Naive thymus-derived CD4-positive, alpha-beta T cell (primary cell): ENCODE results near the gene TUBGCP2. TPM values are rescaled to one million over a fixed set of nuclear protein-coding genes. Genes with fewer than 3 reads are reported as not detected.
A peak's percentile ranks its signal among the peaks of the same experiment; 100 is the strongest.

Experiments used
- ATAC-seq: fragments of 150-1000 bp; cut with Tn5 transposase; 2 replicates; pipeline ENCODE4 v1.10.0; 2021; ENCODE audit warnings: mild to moderate bottlenecking, moderate library complexity
- CTCF ChIA-PET: fragments of 350-600 bp; sonication (Branson Sonifier 250); formaldehyde crosslinking; loops from one replicate; lab custom pipeline; 2021; ENCODE audit warnings: antibody characterized with exemption; lab: Charles Lee
- POLR2A ChIA-PET: fragments of 350-600 bp; sonication (Branson Sonifier 250); formaldehyde crosslinking; loops from one replicate; lab custom pipeline; 2021; ENCODE audit warnings: antibody characterized with exemption, inconsistent platforms; lab: Charles Lee
- DNase-seq, 9 donors: peaks; one replicate each; pipeline versions ENCODE4 v3.0.0 to v3.0.0-alpha.2; 2020 to 2022; ENCODE audit warnings: mixed read lengths in 1 of 9
- H3K27ac ChIP-seq: one replicate; pipeline ENCODE4 v1.7.0; 2013; ENCODE audit warnings: mild to moderate bottlenecking, low read depth, low read length, moderate library complexity
- H3K27me3 ChIP-seq, 2 donors: one replicate each; pipeline ENCODE4 v1.7.0; 2013; ENCODE audit warnings: low read length in 2 of 2, mild to moderate bottlenecking in 2 of 2, moderate library complexity in 2 of 2; ENCODE audit not compliant: control insufficient read depth in 2 of 2, insufficient read depth in 2 of 2
- H3K36me3 ChIP-seq, 3 experiments: 1 replicate in 2 of 3; 2 replicates in 1 of 3; pipeline ENCODE4 v1.7.0; 2013; ENCODE audit warnings: low read length in 3 of 3, mild to moderate bottlenecking in 3 of 3, moderate library complexity in 1 of 3; ENCODE audit not compliant: insufficient read depth in 3 of 3, control insufficient read depth in 2 of 3
- H3K4me1 ChIP-seq, 2 donors: one replicate each; pipeline ENCODE4 v1.7.0; 2013; ENCODE audit warnings: low read length in 2 of 2, mild to moderate bottlenecking in 2 of 2, moderate library complexity in 1 of 2; ENCODE audit not compliant: control insufficient read depth in 2 of 2, insufficient read depth in 2 of 2
- H3K4me3 ChIP-seq: 2 replicates; pipeline ENCODE4 v1.7.0; 2013; ENCODE audit warnings: mild to moderate bottlenecking, low read length
- H3K9me3 ChIP-seq, 3 experiments: 1 replicate in 2 of 3; 2 replicates in 1 of 3; pipeline ENCODE4 v1.7.0; 2013; ENCODE audit warnings: low read length in 3 of 3; ENCODE audit not compliant: control insufficient read depth in 2 of 3
- H3K27ac Mint-ChIP-seq, 9 donors: one replicate each; pipeline ENCODE4 v1.8.0; 2020 to 2022; ENCODE audit warnings: mixed read lengths in 9 of 9, mild to moderate bottlenecking in 8 of 9, moderate library complexity in 5 of 9, inconsistent platforms in 2 of 9
- H3K27me3 Mint-ChIP-seq, 5 donors: one replicate each; pipeline ENCODE4 v1.8.0; 2021 to 2022; ENCODE audit warnings: mixed read lengths in 5 of 5, mild to moderate bottlenecking in 1 of 5
- H3K36me3 Mint-ChIP-seq, 5 donors: one replicate each; pipeline ENCODE4 v1.8.0; 2020 to 2022; ENCODE audit warnings: mixed read lengths in 5 of 5, mild to moderate bottlenecking in 3 of 5, inconsistent platforms in 1 of 5
- H3K4me1 Mint-ChIP-seq, 7 donors: one replicate each; pipeline ENCODE4 v1.8.0; 2020 to 2022; ENCODE audit warnings: mixed read lengths in 7 of 7, mild to moderate bottlenecking in 3 of 7, inconsistent platforms in 1 of 7
- H3K4me3 Mint-ChIP-seq, 10 donors: one replicate each; pipeline ENCODE4 v1.8.0; 2020 to 2022; ENCODE audit warnings: mild to moderate bottlenecking in 10 of 10, mixed read lengths in 10 of 10, moderate library complexity in 6 of 10, inconsistent platforms in 2 of 10
- H3K9me3 Mint-ChIP-seq, 11 donors: one replicate each; pipeline ENCODE4 v1.8.0; 2020 to 2022; ENCODE audit warnings: mixed read lengths in 11 of 11, mild to moderate bottlenecking in 4 of 11, inconsistent platforms in 1 of 11, moderate library complexity in 1 of 11
- intact Hi-C, 2 donors: fragments of 100-400 bp; cut with micrococcal nuclease; formaldehyde crosslinking; loops; one replicate each; pipeline ENCODE4 v1.15.1; 2023
- polyA plus RNA-seq, 2 donors: library from polyadenylated mRNA; unstranded; fragments of 300-500 nt; fragmentation: Illumina TruSeq; gene quantifications; one replicate each; pipeline ENCODE4 v1.2.3, GENCODE V29; 2021
- total RNA-seq, 6 experiments: library from RNA in 5 of 6; stranded (reverse) in 5 of 6; gene quantifications; 1 replicate in 5 of 6; 2 replicates in 1 of 6; pipeline ENCODE4 v1.2.3 and lab custom pipeline; 2021 to 2026

The TUBGCP2 gene
- total and polyA plus RNA-seq, 7 experiments from 2014 or later = 29.6 to 97.0 (median 67.7) TPM

DNA sequence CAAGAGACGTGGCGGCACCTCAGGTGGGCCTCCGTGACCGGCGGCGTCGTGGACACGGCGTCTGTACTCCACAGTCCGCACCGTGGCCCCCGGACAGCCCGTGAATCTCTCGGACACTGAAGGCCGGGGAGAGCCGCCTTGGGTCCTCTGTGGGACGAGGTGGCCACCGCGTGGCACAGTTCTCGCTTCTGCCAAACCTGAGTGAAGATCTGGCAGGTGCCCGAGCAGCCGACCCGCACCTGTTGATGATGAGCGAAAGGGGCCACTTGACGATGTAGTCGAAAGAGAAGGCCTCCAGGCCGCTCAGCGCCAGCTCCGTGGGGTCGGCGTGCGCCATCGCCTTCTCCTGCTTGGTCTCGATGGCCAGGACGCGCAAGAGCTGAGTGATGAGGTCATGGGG lies 23.5 kb downstream of the TUBGCP2 start:
- ATAC-seq (no peak), DNase-seq (no peak)
- CTCF ChIA-PET = no interaction called here
- no peaks in the 10 kb centered on the region for H3K9me3 Mint-ChIP-seq
- no peak overlapping the region for H3K27ac ChIP-seq
- peaks cover 0 to 93% (median 11%) of the 10 kb centered on the region in 3 experiments for H3K36me3 ChIP-seq
- peaks cover 19 to 54% (median 32%) of the 10 kb centered on the region in 5 donors for H3K36me3 Mint-ChIP-seq
- POLR2A ChIA-PET = no interaction called here
- no peaks in the 10 kb centered on the region for H3K4me1 ChIP-seq
- intact Hi-C loops = no loop called here
- no peak overlapping the region for H3K4me3 ChIP-seq
- peaks cover 0 to 12% (median 3%) of the 10 kb centered on the region in 7 donors for H3K4me1 Mint-ChIP-seq
- no peaks in the 10 kb centered on the region for H3K27me3 Mint-ChIP-seq
- H3K27ac Mint-ChIP-seq = no peak overlapping the region
- no peaks in the 10 kb centered on the region for H3K9me3 ChIP-seq
- no peaks in the 10 kb centered on the region for H3K27me3 ChIP-seq
- no peak overlapping the region for H3K4me3 Mint-ChIP-seq

DNA sequence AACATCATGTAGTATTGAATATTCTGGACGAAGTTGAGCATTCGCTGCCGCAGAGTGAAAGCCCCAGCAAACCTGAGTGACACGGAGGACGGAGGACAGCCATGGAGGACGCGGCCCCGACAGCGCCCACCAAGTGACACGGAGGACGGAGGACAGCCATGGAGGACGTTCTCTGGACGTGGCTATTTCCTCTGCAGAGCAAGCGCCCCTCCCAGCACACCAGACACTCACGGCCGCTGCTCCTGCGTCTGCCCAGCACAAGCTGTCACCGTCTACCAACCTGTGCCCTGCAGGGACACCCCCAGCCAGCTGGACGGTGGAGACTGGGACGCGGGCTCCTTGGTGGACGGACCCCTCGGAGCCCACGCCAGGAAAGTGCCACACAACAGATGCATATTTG lies 24.7 kb downstream of the TUBGCP2 start:
- peaks cover 0 to 91% (median 11%) of the 10 kb centered on the region in 3 experiments for H3K36me3 ChIP-seq

DNA sequence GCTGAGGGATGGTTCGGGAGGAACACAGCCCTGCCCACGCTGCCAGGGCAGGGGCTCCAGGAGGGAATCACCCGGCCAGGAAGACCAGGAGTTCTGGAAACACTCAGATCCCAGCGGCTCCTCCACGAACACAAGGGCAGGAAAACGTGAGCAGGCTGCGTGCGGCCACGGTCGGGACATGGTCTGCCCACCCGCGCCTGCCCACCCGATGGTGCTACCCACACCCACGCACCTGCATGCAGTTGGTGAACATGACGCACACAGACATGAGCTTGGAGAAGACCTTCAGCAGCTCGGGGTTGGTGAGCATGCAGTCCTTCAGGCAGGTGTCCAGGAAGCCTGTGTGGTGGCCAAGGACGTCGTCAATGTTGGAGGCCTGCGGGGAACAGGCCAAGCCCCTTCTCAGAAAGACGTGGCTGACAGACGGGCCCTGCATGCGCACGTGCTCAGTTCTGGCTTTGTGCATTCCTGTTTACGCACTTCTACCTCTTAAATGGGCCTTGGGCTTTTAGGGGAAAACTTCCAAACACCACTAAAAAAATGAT lies 25.8 kb downstream of the TUBGCP2 start:
- Histone ChIP-seq H3K27me3 (no peaks in the 10 kb centered on the region), H3K9me3 (no peaks in the 10 kb centered on the region), H3K27ac (no peak overlapping the region), H3K4me3 (no peak overlapping the region), H3K4me1 (peaks cover 13 to 19% of the 10 kb centered on the region in 2 donors), H3K36me3 (peaks cover 0 to 81% (median 11%) of the 10 kb centered on the region in 3 experiments)
- DNase-seq (no peak), ATAC-seq (no peak)
- Mint-ChIP-seq H3K27ac (no peak overlapping the region), H3K4me3 (no peak overlapping the region), H3K27me3 (no peaks in the 10 kb centered on the region), H3K4me1 (peaks cover 9 to 30% (median 18%) of the 10 kb centered on the region in 7 donors), H3K36me3 (peaks cover 15 to 41% (median 26%) of the 10 kb centered on the region in 5 donors), H3K9me3 (no peaks in the 10 kb centered on the region)
- ChIA-PET CTCF (interaction anchor here (0.6 kb wide), 1 partner anchor 9 kb away, joined by 3 read pairs; no protein-coding TSS in a partner anchor), POLR2A (interaction anchor here (0.6 kb wide), 1 partner anchor 19 kb away, joined by 4 read pairs; no protein-coding TSS in a partner anchor)
- intact Hi-C loops = no loop called here

More for the DNA sequence above, 24.7 kb downstream of the TUBGCP2 start:
- peaks cover 0 to 21% (median 10%) of the 10 kb centered on the region in 7 donors for H3K4me1 Mint-ChIP-seq
- no peak overlapping the region for H3K27ac ChIP-seq
- CTCF ChIA-PET = interaction anchor here (0.6 kb wide), 1 partner anchor 86 kb away, joined by 3 read pairs; no protein-coding TSS in a partner anchor
- H3K27me3 Mint-ChIP-seq = no peaks in the 10 kb centered on the region
- POLR2A ChIA-PET = no interaction called here
- H3K9me3 Mint-ChIP-seq = no peaks in the 10 kb centered on the region
- no peak overlapping the region for H3K27ac Mint-ChIP-seq
- ATAC-seq (no peak), DNase-seq (no peak)
- intact Hi-C loops = no loop called here
- H3K4me1 ChIP-seq = peaks cover 4 to 9% of the 10 kb centered on the region in 2 donors
- H3K4me3 Mint-ChIP-seq = no peak overlapping the region
- no peak overlapping the region for H3K4me3 ChIP-seq
- no peaks in the 10 kb centered on the region for H3K27me3 ChIP-seq
- H3K9me3 ChIP-seq = no peaks in the 10 kb centered on the region
- peaks cover 19 to 45% (median 28%) of the 10 kb centered on the region in 5 donors for H3K36me3 Mint-ChIP-seq

DNA sequence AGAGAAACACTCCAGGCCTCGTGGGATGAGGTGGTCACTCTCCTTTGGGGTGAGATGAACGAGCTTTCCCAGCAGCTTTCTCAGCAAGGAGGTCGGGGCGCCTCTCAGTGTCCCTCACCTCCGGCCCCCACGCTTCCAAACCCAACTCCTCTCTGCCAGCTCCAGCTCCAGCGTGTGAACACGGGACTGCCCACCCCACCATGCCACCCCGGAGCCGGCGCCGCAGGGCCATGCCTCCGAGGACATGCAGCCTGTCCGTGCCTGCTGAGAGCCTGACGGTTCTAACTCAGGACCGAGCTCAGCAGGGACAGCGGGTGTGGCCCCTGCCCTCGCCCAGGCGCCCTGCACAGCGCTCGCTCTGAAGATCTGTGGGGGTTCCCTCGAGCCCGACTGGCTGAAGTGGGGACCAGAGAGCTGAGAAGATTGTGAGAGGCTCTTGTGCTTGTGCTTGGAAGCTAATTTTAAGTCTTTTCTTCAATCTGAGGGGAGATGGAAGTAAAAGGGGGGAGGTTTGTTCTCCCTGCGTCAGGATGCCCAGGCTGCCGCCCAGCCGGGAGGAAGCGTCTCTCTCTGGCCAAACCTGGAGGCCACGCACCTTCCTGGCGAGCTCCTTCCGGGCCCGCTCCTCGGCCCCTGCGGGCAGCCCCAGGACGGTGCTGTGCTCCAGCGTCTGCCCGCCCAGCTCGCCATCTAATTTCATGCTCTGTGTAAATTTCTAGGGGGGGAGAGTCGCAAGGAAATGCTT lies 26.9 kb downstream of the TUBGCP2 start:
- peaks cover 0 to 72% (median 11%) of the 10 kb centered on the region in 3 experiments for H3K36me3 ChIP-seq

DNA sequence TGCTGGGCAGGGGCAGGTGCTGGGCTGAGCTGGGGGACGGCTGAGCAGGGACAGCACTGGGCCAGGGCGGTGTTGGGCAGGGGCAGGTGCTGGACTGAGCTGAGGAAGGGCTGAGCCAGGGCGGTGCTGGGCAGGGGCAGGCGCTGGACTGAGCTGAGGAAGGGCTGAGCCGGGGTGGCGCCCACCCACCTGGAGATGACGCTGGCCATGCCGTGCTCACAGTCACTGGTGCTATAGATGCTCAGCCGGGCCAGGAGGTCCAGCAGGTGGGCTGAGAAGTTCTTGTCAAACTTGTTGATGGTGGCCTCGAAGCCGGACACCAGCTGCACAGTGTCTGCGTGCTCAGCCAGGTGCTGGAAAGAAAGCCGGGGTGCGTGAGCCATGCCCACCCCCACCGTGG lies 27.6 kb downstream of the TUBGCP2 start:
- H3K4me1 ChIP-seq = peaks cover 19 to 30% of the 10 kb centered on the region in 2 donors
- no peaks in the 10 kb centered on the region for H3K9me3 Mint-ChIP-seq
- no peak overlapping the region for H3K4me3 ChIP-seq
- no peak for DNase-seq
- no peak overlapping the region for H3K27ac ChIP-seq
- H3K36me3 Mint-ChIP-seq = peaks cover 4 to 25% (median 16%) of the 10 kb centered on the region in 5 donors
- no peaks in the 10 kb centered on the region for H3K27me3 ChIP-seq
- no peak overlapping the region for H3K27ac Mint-ChIP-seq
- no peaks in the 10 kb centered on the region for H3K9me3 ChIP-seq
- H3K4me3 Mint-ChIP-seq = no peak overlapping the region
- H3K27me3 Mint-ChIP-seq = no peaks in the 10 kb centered on the region
- intact Hi-C loops = no loop called here
- no peak for ATAC-seq
- peaks cover 0 to 65% (median 11%) of the 10 kb centered on the region in 3 experiments for H3K36me3 ChIP-seq
- peaks cover 11 to 28% (median 15%) of the 10 kb centered on the region in 7 donors for H3K4me1 Mint-ChIP-seq
- ChIA-PET CTCF (no interaction called here), POLR2A (interaction anchor here (0.7 kb wide), 1 partner anchor 120 kb away, joined by 4 read pairs; no protein-coding TSS in a partner anchor)

More for the DNA sequence above, 26.9 kb downstream of the TUBGCP2 start:
- Histone ChIP-seq H3K9me3 (no peaks in the 10 kb centered on the region), H3K27me3 (no peaks in the 10 kb centered on the region), H3K27ac (no peak overlapping the region), H3K4me1 (peaks cover 18 to 30% of the 10 kb centered on the region in 2 donors), H3K4me3 (no peak overlapping the region)
- Mint-ChIP-seq H3K27me3 (no peaks in the 10 kb centered on the region), H3K4me1 (peaks cover 11 to 35% (median 17%) of the 10 kb centered on the region in 7 donors), H3K36me3 (peaks cover 11 to 32% (median 21%) of the 10 kb centered on the region in 5 donors), H3K4me3 (no peak overlapping the region), H3K27ac (no peak overlapping the region), H3K9me3 (no peaks in the 10 kb centered on the region)
- ATAC-seq = no peak
- intact Hi-C loops = no loop called here
- ChIA-PET POLR2A (no interaction called here), CTCF (no interaction called here)
- DNase-seq = no peak

DNA sequence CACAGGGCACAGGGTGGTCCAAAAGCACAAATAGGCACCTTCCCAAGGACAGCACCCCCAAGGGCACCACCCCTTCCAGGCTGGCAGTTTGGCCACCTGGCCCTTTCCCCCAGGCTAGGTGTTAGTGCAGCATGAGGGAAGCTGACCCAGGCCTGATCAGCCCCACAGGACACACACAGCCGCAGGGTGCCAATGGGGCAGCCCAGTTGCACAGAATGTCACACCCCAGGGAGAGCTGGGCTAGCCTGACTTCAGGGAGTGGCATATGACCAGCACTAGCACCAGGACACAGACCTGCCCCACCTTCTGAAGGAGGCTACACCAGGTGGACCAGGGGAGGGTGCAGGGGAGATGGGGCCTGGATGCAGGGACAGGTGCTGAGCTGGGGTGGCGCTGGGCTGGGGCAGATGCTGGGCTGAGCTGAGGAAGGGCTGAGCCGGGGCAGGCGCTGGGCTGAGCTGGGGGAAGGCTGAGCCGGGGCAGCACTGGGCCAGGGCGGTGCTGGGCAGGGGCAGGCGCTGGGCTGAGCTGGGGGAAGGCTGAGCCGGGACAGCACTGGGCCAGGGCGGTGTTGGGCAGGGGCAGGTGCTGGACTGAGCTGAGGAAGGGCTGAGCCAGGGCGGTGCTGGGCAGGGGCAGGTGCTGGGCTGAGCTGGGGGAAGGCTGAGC lies 28.1 kb downstream of the TUBGCP2 start:
- ATAC-seq = no peak
- no peaks in the 10 kb centered on the region for H3K27me3 Mint-ChIP-seq
- no peak overlapping the region for H3K4me3 Mint-ChIP-seq
- Histone ChIP-seq H3K9me3 (no peaks in the 10 kb centered on the region), H3K4me3 (no peak overlapping the region), H3K36me3 (peaks cover 0 to 60% (median 11%) of the 10 kb centered on the region in 3 experiments), H3K27ac (no peak overlapping the region), H3K27me3 (no peaks in the 10 kb centered on the region), H3K4me1 (peaks cover 19 to 30% of the 10 kb centered on the region in 2 donors)
- H3K27ac Mint-ChIP-seq = peak overlapping the region in 2 of 9 donors; percentile 3 to 19
- POLR2A ChIA-PET = interaction anchor here (0.7 to 0.9 kb wide), 2 partner anchors 23 to 120 kb away, joined by 3 to 4 read pairs; no protein-coding TSS in a partner anchor
- CTCF ChIA-PET = no interaction called here
- no peak for DNase-seq
- H3K4me1 Mint-ChIP-seq = peaks cover 11 to 30% (median 15%) of the 10 kb centered on the region in 7 donors
- no peaks in the 10 kb centered on the region for H3K9me3 Mint-ChIP-seq
- intact Hi-C loops = no loop called here
- peaks cover 0 to 19% (median 12%) of the 10 kb centered on the region in 5 donors for H3K36me3 Mint-ChIP-seq
